ENCODE data around the gene KRT40. TPM values are rescaled to one million over a fixed set of nuclear protein-coding genes. Genes with fewer than 3 reads are reported as not detected.

The KRT40 gene
- total RNA-seq, 2 donors from 2014 or later, result not detected

GRCh38 chr17:40952154-40952553 lies 32.0 kb downstream of the KRT40 start:
- Mint-ChIP-seq H3K36me3 (ENCODE audit: low read depth) (no peaks in the 10 kb centered on the region), H3K27me3 (peaks cover 43% of the 10 kb centered on the region), H3K27ac (no peak overlapping the region), H3K4me1 (no peaks in the 10 kb centered on the region), H3K4me3 (no peak overlapping the region), H3K9me3 (no peaks in the 10 kb centered on the region)
- no peak for ATAC-seq (replicated peaks)

GRCh38 chr17:40951011-40951622 lies 33.0 kb downstream of the KRT40 start:
- Mint-ChIP-seq H3K36me3 (ENCODE audit: low read depth) (no peaks in the 10 kb centered on the region), H3K4me1 (no peaks in the 10 kb centered on the region), H3K4me3 (no peak overlapping the region), H3K27me3 (peaks cover 46% of the 10 kb centered on the region), H3K27ac (no peak overlapping the region), H3K9me3 (no peaks in the 10 kb centered on the region)
- ATAC-seq (replicated peaks), result no peak

- peaks cover 47% of the 10 kb centered on the region for H3K27me3 Mint-ChIP-seq
- no peak overlapping the region for H3K27ac Mint-ChIP-seq
- no peaks in the 10 kb centered on the region for H3K4me1 Mint-ChIP-seq
- no peaks in the 10 kb centered on the region for H3K9me3 Mint-ChIP-seq
- no peak overlapping the region for H3K4me3 Mint-ChIP-seq
- no peak for ATAC-seq (replicated peaks)
- H3K36me3 Mint-ChIP-seq (ENCODE audit: low read depth), result no peaks in the 10 kb centered on the region
These were observed 34.0 kb downstream of the KRT40 start for GRCh38 chr17:40950176-40950575.

GRCh38 chr17:40949418-40949817 lies 34.7 kb downstream of the KRT40 start:
- H3K27ac Mint-ChIP-seq, result no peak overlapping the region
- ATAC-seq (replicated peaks), result no peak
- H3K36me3 Mint-ChIP-seq (ENCODE audit: low read depth), result no peaks in the 10 kb centered on the region
- no peak overlapping the region for H3K4me3 Mint-ChIP-seq
- H3K4me1 Mint-ChIP-seq, result no peaks in the 10 kb centered on the region
- H3K9me3 Mint-ChIP-seq, result no peaks in the 10 kb centered on the region
- peaks cover 41% of the 10 kb centered on the region for H3K27me3 Mint-ChIP-seq

GRCh38 chr17:40947929-40948328 lies 36.2 kb downstream of the KRT40 start:
- peaks cover 44% of the 10 kb centered on the region for H3K27me3 Mint-ChIP-seq
- ATAC-seq (replicated peaks), result no peak
- no peaks in the 10 kb centered on the region for H3K9me3 Mint-ChIP-seq

GRCh38 chr17:40945414-40945813 lies 38.7 kb downstream of the KRT40 start:
- Mint-ChIP-seq H3K27ac (no peak overlapping the region), H3K27me3 (peaks cover 44% of the 10 kb centered on the region), H3K4me3 (no peak overlapping the region), H3K36me3 (ENCODE audit: low read depth) (no peaks in the 10 kb centered on the region), H3K4me1 (peaks cover 3% of the 10 kb centered on the region), H3K9me3 (no peaks in the 10 kb centered on the region)
- no peak for ATAC-seq (replicated peaks)

More at GRCh38 chr17:40947929-40948328, 36.2 kb downstream of the KRT40 start:
- Mint-ChIP-seq H3K4me3 (no peak overlapping the region), H3K27ac (no peak overlapping the region), H3K4me1 (no peaks in the 10 kb centered on the region), H3K36me3 (ENCODE audit: low read depth) (no peaks in the 10 kb centered on the region)

- Mint-ChIP-seq H3K9me3 (no peaks in the 10 kb centered on the region), H3K4me3 (no peak overlapping the region), H3K27ac (no peak overlapping the region), H3K4me1 (peaks cover 3% of the 10 kb centered on the region), H3K36me3 (ENCODE audit: low read depth) (no peaks in the 10 kb centered on the region), H3K27me3 (peaks cover 41% of the 10 kb centered on the region)
- ATAC-seq (replicated peaks), result no peak
These were observed 39.6 kb downstream of the KRT40 start for GRCh38 chr17:40944531-40944930.

- Mint-ChIP-seq H3K4me3 (no peak overlapping the region), H3K36me3 (ENCODE audit: low read depth) (no peaks in the 10 kb centered on the region), H3K27me3 (peaks cover 27% of the 10 kb centered on the region), H3K9me3 (no peaks in the 10 kb centered on the region), H3K4me1 (peaks cover 3% of the 10 kb centered on the region), H3K27ac (no peak overlapping the region)
- ATAC-seq (replicated peaks), result no peak
These were observed 41.6 kb downstream of the KRT40 start for GRCh38 chr17:40942553-40942952.

- Mint-ChIP-seq H3K4me1 (peaks cover 3% of the 10 kb centered on the region), H3K27me3 (peaks cover 21% of the 10 kb centered on the region), H3K4me3 (no peak overlapping the region), H3K36me3 (ENCODE audit: low read depth) (no peaks in the 10 kb centered on the region), H3K9me3 (no peaks in the 10 kb centered on the region), H3K27ac (no peak overlapping the region)
- no peak for ATAC-seq (replicated peaks)
These were observed 43.9 kb downstream of the KRT40 start for GRCh38 chr17:40940266-40940665.

GRCh38 chr17:40938981-40939380 lies 45.1 kb downstream of the KRT40 start:
- H3K27ac Mint-ChIP-seq, result no peak overlapping the region
- H3K36me3 Mint-ChIP-seq (ENCODE audit: low read depth), result no peaks in the 10 kb centered on the region
- peaks cover 3% of the 10 kb centered on the region for H3K4me1 Mint-ChIP-seq
- no peak for ATAC-seq (replicated peaks)
- H3K27me3 Mint-ChIP-seq, result peaks cover 23% of the 10 kb centered on the region
- no peak overlapping the region for H3K4me3 Mint-ChIP-seq
- no peaks in the 10 kb centered on the region for H3K9me3 Mint-ChIP-seq

GRCh38 chr17:40937384-40937819 lies 46.7 kb downstream of the KRT40 start, which contains the start of gene KRT23:
Gene KRT23 (minus strand): TSS chr17:40937646. CDS start chr17:40936603, 1,043 bp downstream.
- no peak within 1 kb of the TSS for H3K27ac Mint-ChIP-seq
- peak; percentile 39 for ATAC-seq (replicated peaks)
- H3K27me3 Mint-ChIP-seq, result peaks cover 17% of the 10 kb centered on the region
- H3K9me3 Mint-ChIP-seq, result no peaks in the 10 kb centered on the region
- no peaks in the 10 kb centered on the region for H3K4me1 Mint-ChIP-seq
- H3K4me3 Mint-ChIP-seq, result no peak within 1 kb of the TSS
- H3K36me3 Mint-ChIP-seq (ENCODE audit: low read depth), result no peaks in the 10 kb centered on the region

GRCh38 chr17:40936976-40937375 lies 47.1 kb downstream of the KRT40 start:
- Mint-ChIP-seq H3K36me3 (ENCODE audit: low read depth) (no peaks in the 10 kb centered on the region), H3K9me3 (no peaks in the 10 kb centered on the region), H3K4me1 (no peaks in the 10 kb centered on the region), H3K27me3 (peaks cover 16% of the 10 kb centered on the region), H3K4me3 (no peak overlapping the region), H3K27ac (no peak overlapping the region)
- ATAC-seq (replicated peaks), result no peak

GRCh38 chr17:40936437-40936971 lies 47.6 kb downstream of the KRT40 start:
- Mint-ChIP-seq H3K9me3 (no peaks in the 10 kb centered on the region), H3K4me3 (no peak overlapping the region), H3K27ac (no peak overlapping the region), H3K36me3 (ENCODE audit: low read depth) (no peaks in the 10 kb centered on the region), H3K27me3 (peaks cover 16% of the 10 kb centered on the region), H3K4me1 (no peaks in the 10 kb centered on the region)
- ATAC-seq (replicated peaks), result no peak

GRCh38 chr17:40935624-40936023 lies 48.5 kb downstream of the KRT40 start:
- Mint-ChIP-seq H3K36me3 (ENCODE audit: low read depth) (no peaks in the 10 kb centered on the region), H3K9me3 (no peaks in the 10 kb centered on the region)
- ATAC-seq (replicated peaks), result peak; percentile 21

GRCh38 chr17:40932608-40933007 lies 51.5 kb downstream of the KRT40 start:
- Mint-ChIP-seq H3K36me3 (ENCODE audit: low read depth) (no peaks in the 10 kb centered on the region), H3K27me3 (peaks cover 23% of the 10 kb centered on the region), H3K4me1 (no peaks in the 10 kb centered on the region), H3K9me3 (no peaks in the 10 kb centered on the region), H3K27ac (no peak overlapping the region), H3K4me3 (no peak overlapping the region)
- ATAC-seq (replicated peaks), result no peak

More at GRCh38 chr17:40935624-40936023, 48.5 kb downstream of the KRT40 start:
- Mint-ChIP-seq H3K27me3 (peaks cover 16% of the 10 kb centered on the region), H3K4me1 (no peaks in the 10 kb centered on the region), H3K27ac (no peak overlapping the region), H3K4me3 (no peak overlapping the region)
